Spleen (tissue), 11 donors: ENCODE results near the gene IGF1R. TPM values are rescaled to one million over a fixed set of nuclear protein-coding genes. Genes with fewer than 3 reads are reported as not detected.
A peak's percentile ranks its signal among the peaks of the same experiment; 100 is the strongest.

ENCODE experiments used
- DNase-seq: peaks from one replicate; pipeline ENCODE4 v3.0.0-alpha.2; 2020
- H3K27ac ChIP-seq, 8 donors: fragments of 200-600 bp; sonication (generic) in 7 of 8; 1 replicate in 4 of 8; 2 replicates in 4 of 8; pipeline versions ENCODE4 v1.5.0 to v1.8.0; 2016 to 2021; ENCODE audit warnings: inconsistent platforms in 4 of 8, mild to moderate bottlenecking in 4 of 8, moderate library complexity in 1 of 8
- H3K27me3 ChIP-seq, 7 donors: fragments of 200-600 bp; sonication (generic) in 6 of 7; replicated peaks in 1 of 7; 1 replicate in 4 of 7; 2 replicates in 3 of 7; pipeline versions ENCODE4 v1.5.0 to v1.8.0; 2016 to 2021; ENCODE audit warnings: inconsistent platforms in 3 of 7, mild to moderate bottlenecking in 1 of 7
- H3K36me3 ChIP-seq, 6 donors: fragments of 200-600 bp; sonication (generic) in 5 of 6; 1 replicate in 4 of 6; 2 replicates in 2 of 6; pipeline versions ENCODE4 v1.5.0 to v1.8.0; 2016 to 2021; ENCODE audit warnings: inconsistent platforms in 2 of 6
- H3K4me1 ChIP-seq, 6 donors: fragments of 200-600 bp; sonication (generic) in 5 of 6; 1 replicate in 3 of 6; 2 replicates in 3 of 6; pipeline versions ENCODE4 v1.5.0 to v1.8.0; 2016 to 2021; ENCODE audit warnings: inconsistent platforms in 3 of 6
- H3K4me3 ChIP-seq, 8 donors: fragments of 200-600 bp; sonication (generic) in 7 of 8; 1 replicate in 4 of 8; 2 replicates in 4 of 8; pipeline versions ENCODE4 v1.5.0 to v1.8.0; 2016 to 2021; ENCODE audit warnings: inconsistent platforms in 4 of 8, mild to moderate bottlenecking in 4 of 8, moderate library complexity in 2 of 8
- H3K9me3 ChIP-seq, 8 donors: fragments of 200-600 bp; sonication (generic) in 7 of 8; 1 replicate in 4 of 8; 2 replicates in 4 of 8; pipeline versions ENCODE4 v1.5.0 to v1.8.0; 2016 to 2021; ENCODE audit warnings: inconsistent platforms in 4 of 8
- POLR2A ChIP-seq, 3 donors: fragments of 450-650 bp; IDR thresholded peaks; one replicate each; pipeline ENCODE4 v1.5.1; 2017; ENCODE audit warnings: antibody characterized with exemption in 3 of 3, mild to moderate bottlenecking in 1 of 3
- POLR2AphosphoS5 ChIP-seq, 3 donors: sonication (generic); formaldehyde crosslinking; IDR thresholded peaks; one replicate each; pipeline ENCODE4 v1.5.1; 2017; ENCODE audit warnings: antibody characterized with exemption in 3 of 3
- WGBS, 5 donors: extraction: QIAGEN DNeasy Blood & Tissue Kit in 3 of 5; methylation state at CpG; one replicate each; pipeline versions ENCODE4 v1.1.5 to v1.1.7; 2013 to 2018; 5-methylcytosine and 5-hydroxymethylcytosine counted together
- intact Hi-C: fragments of 100-400 bp; cut with DNase I; formaldehyde crosslinking; loops from one replicate; pipeline ENCODE4 v1.15.0; 2023; ENCODE audit warnings: low total_unique reads
- polyA plus RNA-seq, 3 donors: library from polyadenylated mRNA; stranded (reverse); fragments of 200-250 nt; gene quantifications; one replicate each; pipeline ENCODE4 v1.2.1, GENCODE V29; 2013
- total RNA-seq, 7 donors: library from RNA; depleted of rRNA in 3 of 7; stranded (reverse); fragments of >200 nt in 3 of 7; fragmentation: NEBNext Ultra II Directional in 4 of 7; extraction: Animal tissue kit (Norgen Biotek cat#: 25700) in 4 of 7; gene quantifications; one replicate each; pipeline versions ENCODE4 v1.1.0 to v1.2.1, GENCODE V29; 2016 to 2021
- TF ChIP-seq, protein P1 (sequence below), 11 experiments: fragments of 200-600 bp in 7 of 11; fragments of 450-650 bp in 4 of 11; sonication (generic) in 4 of 11; IDR thresholded peaks in 8 of 11; conservative IDR thresholded peaks in 3 of 11; 1 replicate in 7 of 11; 2 replicates in 4 of 11; pipeline versions ENCODE4 v1.4.0 to v1.8.0; 2016 to 2021; ENCODE audit warnings: antibody characterized with exemption in 11 of 11, inconsistent platforms in 4 of 11, mild to moderate bottlenecking in 1 of 11
- donor health status: healthy with polysubstance abuse.
- donor health status: DM: no; HTN: no; CAD: no; lungs with moderate emphysema.
- donor health status: DM: no; HTN: no; CAD: no.
- donor health status: Bipolar disorder and iron deficiency.
- donor health status: healthy.
- donor health status: DM: no; HTN: no; CAD: no.
- donor health status: DM: yes; HTN: yes; CAD: no.

IGF1R gene
- total and polyA plus RNA-seq, 10 donors, result 1.1 to 104 (median 53.1) TPM

DNA sequence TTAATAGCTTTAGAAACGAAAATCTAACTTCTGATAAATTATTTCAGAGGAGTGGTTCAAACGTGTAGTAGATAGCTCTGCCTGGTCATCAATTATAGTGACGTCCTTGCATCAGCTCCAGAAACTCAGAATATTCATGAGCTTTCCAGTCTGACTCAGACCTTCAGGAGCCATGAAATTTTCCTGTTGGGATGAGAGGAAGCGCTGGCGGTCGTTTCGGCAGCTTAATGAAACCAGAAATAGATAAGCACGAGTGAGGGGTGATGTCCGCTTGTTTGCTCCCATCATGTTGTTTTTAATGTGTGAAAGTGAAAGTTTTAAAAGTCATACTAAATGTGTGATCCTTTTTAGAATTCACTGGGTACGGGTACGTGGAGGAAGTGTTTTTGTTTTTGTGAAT is 218.2 kb downstream of the IGF1R start:
- Histone ChIP-seq H3K27ac (peak overlapping the region; percentile 73 to 90 (median 86)), H3K4me3 (peak overlapping the region; percentile 39 to 74 (median 49))
- 38 to 42% (median 41%) methylated on average over 11 of the region's 11 CpGs for WGBS, 5 donors

GRCh38 chr15:98868564-98868963 is 220.2 kb downstream of the IGF1R start:
- H3K36me3 ChIP-seq, result no peaks in the 10 kb centered on the region
- no peak overlapping the region for H3K27ac ChIP-seq
- intact Hi-C loops, result no loop called here
- H3K9me3 ChIP-seq, result no peaks in the 10 kb centered on the region
- no peak for DNase-seq
- no peak overlapping the region for H3K4me3 ChIP-seq
- TF ChIP-seq POLR2AphosphoS5 (IDR thresholded peaks at IDR 0.05) (no peak), POLR2A (IDR thresholded peaks at IDR 0.05) (no peak)
- TF ChIP-seq, protein P1, sequence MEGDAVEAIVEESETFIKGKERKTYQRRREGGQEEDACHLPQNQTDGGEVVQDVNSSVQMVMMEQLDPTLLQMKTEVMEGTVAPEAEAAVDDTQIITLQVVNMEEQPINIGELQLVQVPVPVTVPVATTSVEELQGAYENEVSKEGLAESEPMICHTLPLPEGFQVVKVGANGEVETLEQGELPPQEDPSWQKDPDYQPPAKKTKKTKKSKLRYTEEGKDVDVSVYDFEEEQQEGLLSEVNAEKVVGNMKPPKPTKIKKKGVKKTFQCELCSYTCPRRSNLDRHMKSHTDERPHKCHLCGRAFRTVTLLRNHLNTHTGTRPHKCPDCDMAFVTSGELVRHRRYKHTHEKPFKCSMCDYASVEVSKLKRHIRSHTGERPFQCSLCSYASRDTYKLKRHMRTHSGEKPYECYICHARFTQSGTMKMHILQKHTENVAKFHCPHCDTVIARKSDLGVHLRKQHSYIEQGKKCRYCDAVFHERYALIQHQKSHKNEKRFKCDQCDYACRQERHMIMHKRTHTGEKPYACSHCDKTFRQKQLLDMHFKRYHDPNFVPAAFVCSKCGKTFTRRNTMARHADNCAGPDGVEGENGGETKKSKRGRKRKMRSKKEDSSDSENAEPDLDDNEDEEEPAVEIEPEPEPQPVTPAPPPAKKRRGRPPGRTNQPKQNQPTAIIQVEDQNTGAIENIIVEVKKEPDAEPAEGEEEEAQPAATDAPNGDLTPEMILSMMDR (IDR thresholded peaks at IDR 0.05 in 8 of 11, conservative IDR thresholded peaks at IDR 0.05 in 3 of 11), result no peak
- H3K4me1 ChIP-seq, result peaks cover 0 to 62% (median 24%) of the 10 kb centered on the region in 6 donors
- WGBS, 5 donors, result 80 to 94% (median 87%) methylated on average over 6 of the region's 6 CpGs
- no peaks in the 10 kb centered on the region for H3K27me3 ChIP-seq

More for the DNA sequence above, 218.2 kb downstream of the IGF1R start:
- H3K27me3 ChIP-seq, result no peaks in the 10 kb centered on the region
- DNase-seq, result no peak
- intact Hi-C loops, result no loop called here
- peaks cover 0 to 54% (median 19%) of the 10 kb centered on the region in 6 donors for H3K4me1 ChIP-seq
- H3K36me3 ChIP-seq, result no peaks in the 10 kb centered on the region
- TF ChIP-seq, protein P1 (IDR thresholded peaks at IDR 0.05 in 8 of 11, conservative IDR thresholded peaks at IDR 0.05 in 3 of 11), result no peak
- TF ChIP-seq POLR2AphosphoS5 (IDR thresholded peaks at IDR 0.05) (no peak), POLR2A (IDR thresholded peaks at IDR 0.05) (no peak)
- H3K9me3 ChIP-seq, result no peaks in the 10 kb centered on the region

DNA sequence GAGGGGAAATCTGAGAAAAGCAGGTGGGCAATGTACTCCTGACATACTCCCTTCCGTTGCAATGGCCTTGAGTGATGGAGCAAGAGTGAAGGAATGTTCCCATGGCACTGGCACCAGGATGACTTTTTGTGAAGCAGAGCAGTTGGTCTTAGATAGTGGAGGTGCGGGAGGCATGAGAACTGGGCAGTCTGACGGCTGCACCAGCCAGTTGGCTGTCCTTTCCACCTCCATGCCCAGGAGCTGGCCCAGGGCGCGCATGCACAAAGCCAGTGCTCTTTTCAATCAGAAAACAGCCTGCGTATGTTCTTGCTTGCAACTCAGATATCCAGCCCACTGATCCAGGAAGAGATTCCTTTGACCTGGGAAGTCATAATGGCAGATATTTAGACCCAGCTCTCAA is 222.4 kb downstream of the IGF1R start:
- no peaks in the 10 kb centered on the region for H3K27me3 ChIP-seq
- 83 to 93% (median 89%) methylated on average over 6 of the region's 6 CpGs for WGBS, 5 donors
- TF ChIP-seq, protein P1 (IDR thresholded peaks at IDR 0.05 in 8 of 11, conservative IDR thresholded peaks at IDR 0.05 in 3 of 11), result no peak
- TF ChIP-seq POLR2A (IDR thresholded peaks at IDR 0.05) (no peak), POLR2AphosphoS5 (IDR thresholded peaks at IDR 0.05) (no peak)
- H3K4me1 ChIP-seq, result peaks cover 0 to 65% (median 30%) of the 10 kb centered on the region in 6 donors
- no peaks in the 10 kb centered on the region for H3K36me3 ChIP-seq
- no peaks in the 10 kb centered on the region for H3K9me3 ChIP-seq
- intact Hi-C loops, result no loop called here
- no peak overlapping the region for H3K4me3 ChIP-seq
- no peak for DNase-seq
- H3K27ac ChIP-seq, result no peak overlapping the region

DNA sequence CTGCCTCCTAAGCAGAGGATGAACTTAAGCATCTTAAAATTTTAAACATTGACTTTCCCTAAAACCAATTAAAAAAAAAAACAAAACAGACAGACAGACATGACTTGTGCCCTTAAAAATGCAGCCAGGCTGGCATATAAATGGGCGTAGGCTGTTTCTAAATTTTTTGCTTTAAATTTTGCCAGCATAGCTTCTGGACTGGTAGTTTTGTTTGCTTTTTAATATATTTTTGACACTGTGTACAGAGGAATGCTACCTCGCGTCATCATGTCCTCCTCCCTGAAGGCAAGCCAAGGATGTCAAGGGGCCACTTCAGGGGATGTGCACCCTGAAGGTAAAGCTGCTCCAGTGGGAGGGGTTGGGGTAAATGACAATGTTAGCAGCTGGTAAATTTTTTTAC is 224.4 kb downstream of the IGF1R start:
- H3K27me3 ChIP-seq, result no peaks in the 10 kb centered on the region
- peaks cover 0 to 67% (median 24%) of the 10 kb centered on the region in 6 donors for H3K4me1 ChIP-seq
- DNase-seq, result no peak
- H3K4me3 ChIP-seq, result no peak overlapping the region
- H3K9me3 ChIP-seq, result no peaks in the 10 kb centered on the region
- no peaks in the 10 kb centered on the region for H3K36me3 ChIP-seq
- 83 to 93% (median 86%) methylated on average over 3 of the region's 3 CpGs for WGBS, 5 donors
- peak overlapping the region in 6 of 8 donors; percentile 40 to 86 (median 83) for H3K27ac ChIP-seq
- intact Hi-C loops, result no loop called here
- TF ChIP-seq POLR2A (IDR thresholded peaks at IDR 0.05) (no peak), POLR2AphosphoS5 (IDR thresholded peaks at IDR 0.05) (no peak)
- TF ChIP-seq, protein P1 (IDR thresholded peaks at IDR 0.05 in 8 of 11, conservative IDR thresholded peaks at IDR 0.05 in 3 of 11), result no peak
